Measurements from ENCODE around the gene FGFR2. TPM values are rescaled to one million over a fixed set of nuclear protein-coding genes. Genes with fewer than 3 reads are reported as not detected.

Gene FGFR2
- total RNA-seq, 1 donor from 2014 or later, result 15.3 TPM

DNA sequence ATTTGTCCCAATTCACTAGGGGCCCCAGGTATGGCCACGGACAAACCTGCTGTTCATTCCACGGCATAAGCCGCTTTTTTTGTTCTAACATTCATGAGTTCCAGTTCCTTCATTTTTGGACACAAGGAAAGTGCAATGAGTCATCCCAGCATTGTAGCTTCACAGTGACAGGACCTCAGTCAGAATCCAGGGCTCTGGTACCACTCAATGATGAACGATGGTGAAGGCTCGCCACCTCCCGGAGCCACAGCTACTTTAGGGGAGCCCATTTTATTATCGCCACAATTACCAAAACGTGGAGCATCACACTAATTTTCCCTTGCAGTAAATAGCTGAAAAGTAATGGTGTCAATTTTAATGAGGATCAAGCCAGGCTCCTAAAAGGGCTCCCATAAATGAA is 62.9 kb downstream of the FGFR2 start:
- H3K36me3 Mint-ChIP-seq (ENCODE audit: low read depth, unreplicated experiment), result no peaks in the 10 kb centered on the region
- no peaks in the 10 kb centered on the region for H3K4me1 Mint-ChIP-seq (ENCODE audit: unreplicated experiment)
- TF ChIP-seq, protein P1, sequence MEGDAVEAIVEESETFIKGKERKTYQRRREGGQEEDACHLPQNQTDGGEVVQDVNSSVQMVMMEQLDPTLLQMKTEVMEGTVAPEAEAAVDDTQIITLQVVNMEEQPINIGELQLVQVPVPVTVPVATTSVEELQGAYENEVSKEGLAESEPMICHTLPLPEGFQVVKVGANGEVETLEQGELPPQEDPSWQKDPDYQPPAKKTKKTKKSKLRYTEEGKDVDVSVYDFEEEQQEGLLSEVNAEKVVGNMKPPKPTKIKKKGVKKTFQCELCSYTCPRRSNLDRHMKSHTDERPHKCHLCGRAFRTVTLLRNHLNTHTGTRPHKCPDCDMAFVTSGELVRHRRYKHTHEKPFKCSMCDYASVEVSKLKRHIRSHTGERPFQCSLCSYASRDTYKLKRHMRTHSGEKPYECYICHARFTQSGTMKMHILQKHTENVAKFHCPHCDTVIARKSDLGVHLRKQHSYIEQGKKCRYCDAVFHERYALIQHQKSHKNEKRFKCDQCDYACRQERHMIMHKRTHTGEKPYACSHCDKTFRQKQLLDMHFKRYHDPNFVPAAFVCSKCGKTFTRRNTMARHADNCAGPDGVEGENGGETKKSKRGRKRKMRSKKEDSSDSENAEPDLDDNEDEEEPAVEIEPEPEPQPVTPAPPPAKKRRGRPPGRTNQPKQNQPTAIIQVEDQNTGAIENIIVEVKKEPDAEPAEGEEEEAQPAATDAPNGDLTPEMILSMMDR (IDR thresholded peaks at IDR 0.05; ENCODE audit: unreplicated experiment), result no peak
- H3K9me3 Mint-ChIP-seq (ENCODE audit: unreplicated experiment), result no peaks in the 10 kb centered on the region
- no peak for DNase-seq (ENCODE audit: low spot score)
- H3K27me3 Mint-ChIP-seq (ENCODE audit: unreplicated experiment), result no peaks in the 10 kb centered on the region
- H3K27ac Mint-ChIP-seq (ENCODE audit: unreplicated experiment), result no peak overlapping the region
- H3K4me3 Mint-ChIP-seq (ENCODE audit: unreplicated experiment), result no peak overlapping the region

DNA sequence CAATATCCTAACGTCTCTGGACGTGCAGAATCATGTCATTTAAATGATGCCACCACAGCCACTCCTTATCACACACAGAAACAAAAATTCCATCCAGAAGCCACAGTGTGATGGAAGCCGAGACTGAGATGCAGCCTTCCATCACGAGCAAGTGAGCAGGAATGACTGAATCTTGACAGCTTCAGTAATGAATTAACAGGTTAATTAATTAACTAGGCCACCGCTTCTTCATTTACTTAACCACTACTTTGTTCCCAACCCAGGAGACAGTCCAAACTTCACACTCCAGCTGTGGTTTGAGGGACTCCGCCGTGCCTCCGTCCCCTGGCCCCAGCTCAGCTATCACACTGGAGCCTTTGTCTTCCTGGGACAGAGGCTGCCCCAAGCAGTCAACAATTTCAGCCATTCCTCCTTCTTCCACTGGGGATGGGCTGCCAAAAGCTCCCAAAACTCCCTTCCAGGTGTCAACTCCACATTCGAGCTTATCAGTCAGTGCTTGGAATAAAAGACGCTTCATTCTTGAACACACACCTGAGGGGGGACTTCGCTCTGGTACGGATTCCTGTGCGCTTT is 65.9 kb downstream of the FGFR2 start:
- Mint-ChIP-seq H3K4me1 (ENCODE audit: unreplicated experiment) (no peaks in the 10 kb centered on the region), H3K27ac (ENCODE audit: unreplicated experiment) (no peak overlapping the region)

DNA sequence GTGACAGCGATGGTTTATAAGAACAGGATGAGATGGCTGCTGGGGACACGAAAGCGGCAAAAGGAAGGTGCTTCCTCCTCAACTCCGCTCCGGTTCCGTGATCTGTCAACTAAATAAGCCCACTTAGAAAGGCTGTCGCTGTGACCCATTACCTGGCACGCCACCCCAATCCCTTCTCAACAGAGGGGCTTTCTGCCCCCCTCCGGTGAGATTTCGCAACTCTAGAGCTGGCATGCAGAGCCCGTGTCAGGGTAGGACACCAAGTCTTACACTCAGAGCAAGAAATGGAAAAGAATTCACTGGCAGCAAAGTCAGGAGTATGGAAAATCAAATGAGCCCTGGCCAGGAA is 66.4 kb downstream of the FGFR2 start:
- Mint-ChIP-seq H3K4me1 (ENCODE audit: unreplicated experiment) (no peaks in the 10 kb centered on the region), H3K9me3 (ENCODE audit: unreplicated experiment) (no peaks in the 10 kb centered on the region), H3K27me3 (ENCODE audit: unreplicated experiment) (peaks cover 2% of the 10 kb centered on the region), H3K4me3 (ENCODE audit: unreplicated experiment) (no peak overlapping the region), H3K36me3 (ENCODE audit: low read depth, unreplicated experiment) (no peaks in the 10 kb centered on the region), H3K27ac (ENCODE audit: unreplicated experiment) (no peak overlapping the region)
- TF ChIP-seq, protein P1 (IDR thresholded peaks at IDR 0.05; ENCODE audit: unreplicated experiment), result no peak
- DNase-seq (ENCODE audit: low spot score), result no peak

More for the DNA sequence above, 65.9 kb downstream of the FGFR2 start:
- H3K27me3 Mint-ChIP-seq (ENCODE audit: unreplicated experiment), result peaks cover 2% of the 10 kb centered on the region
- H3K4me3 Mint-ChIP-seq (ENCODE audit: unreplicated experiment), result no peak overlapping the region
- TF ChIP-seq, protein P1 (IDR thresholded peaks at IDR 0.05; ENCODE audit: unreplicated experiment), result no peak
- H3K36me3 Mint-ChIP-seq (ENCODE audit: low read depth, unreplicated experiment), result no peaks in the 10 kb centered on the region
- no peaks in the 10 kb centered on the region for H3K9me3 Mint-ChIP-seq (ENCODE audit: unreplicated experiment)
- DNase-seq (ENCODE audit: low spot score), result no peak

DNA sequence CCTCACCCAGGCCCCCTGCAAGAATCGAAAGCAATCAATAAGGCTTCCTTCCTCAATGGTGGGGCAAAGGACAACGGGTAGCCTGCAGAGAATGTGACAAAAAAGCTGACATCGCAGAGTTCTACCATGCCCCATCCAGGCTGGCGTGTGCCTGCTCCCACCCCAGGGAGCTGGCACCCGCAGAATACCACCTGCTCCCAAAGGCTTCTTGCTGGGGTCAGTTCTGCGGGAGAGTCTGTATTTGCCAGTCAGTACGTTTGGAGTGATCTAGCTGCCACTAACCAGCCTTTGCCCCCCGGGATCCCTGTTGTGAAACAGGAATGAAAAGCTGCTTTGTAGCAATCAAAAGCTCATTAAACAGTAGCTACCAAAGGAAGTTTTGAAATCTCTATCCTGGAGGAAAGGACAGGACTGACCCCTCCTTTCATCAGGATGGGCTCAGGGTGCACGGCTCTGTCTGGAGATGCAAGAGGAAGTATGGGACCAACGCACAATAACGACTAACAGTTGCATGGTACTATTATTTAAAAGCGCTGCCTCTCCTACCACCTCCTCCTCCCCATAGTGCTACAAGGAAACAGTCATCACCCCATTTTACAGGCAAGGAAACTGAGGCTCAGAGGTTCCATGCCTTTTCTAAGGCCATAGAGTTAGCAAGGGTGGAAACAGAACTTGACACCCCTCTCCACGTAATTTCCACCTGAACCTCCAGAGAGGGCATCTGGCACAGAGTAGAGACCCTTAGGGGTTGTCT is 67.0 kb downstream of the FGFR2 start:
- H3K27me3 Mint-ChIP-seq (ENCODE audit: unreplicated experiment), result peaks cover 2% of the 10 kb centered on the region
- DNase-seq (ENCODE audit: low spot score), result no peak
- H3K4me1 Mint-ChIP-seq (ENCODE audit: unreplicated experiment), result no peaks in the 10 kb centered on the region
- H3K9me3 Mint-ChIP-seq (ENCODE audit: unreplicated experiment), result no peaks in the 10 kb centered on the region
- no peak overlapping the region for H3K4me3 Mint-ChIP-seq (ENCODE audit: unreplicated experiment)
- no peaks in the 10 kb centered on the region for H3K36me3 Mint-ChIP-seq (ENCODE audit: low read depth, unreplicated experiment)
- TF ChIP-seq, protein P1 (IDR thresholded peaks at IDR 0.05; ENCODE audit: unreplicated experiment), result no peak
- H3K27ac Mint-ChIP-seq (ENCODE audit: unreplicated experiment), result no peak overlapping the region

DNA sequence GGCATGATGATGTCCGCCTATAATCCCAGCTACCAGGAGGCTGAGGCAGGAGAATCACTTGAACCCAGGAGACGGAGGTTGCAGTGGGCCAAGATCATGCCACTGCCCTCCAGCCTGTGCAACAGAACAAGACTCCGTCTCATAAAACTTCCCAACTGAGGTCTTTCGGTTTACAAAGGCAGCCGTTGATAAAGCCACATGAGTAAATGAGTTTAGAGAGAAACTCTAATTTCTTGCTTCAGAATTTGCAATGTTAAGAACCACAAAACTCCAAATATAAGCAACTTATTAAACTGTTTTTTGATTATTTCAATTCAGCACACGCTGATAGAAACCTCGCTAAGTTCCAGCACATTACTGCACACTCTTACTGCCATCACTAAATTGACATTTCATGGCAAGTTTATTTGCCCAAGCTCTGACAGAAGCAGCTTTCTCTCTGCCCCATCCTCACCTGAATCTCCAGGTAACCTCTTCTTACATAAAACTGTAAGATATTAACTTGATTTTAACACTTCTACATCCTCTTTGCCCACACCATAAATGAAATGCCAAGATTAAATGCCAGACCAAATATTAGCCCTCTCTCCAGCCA is 67.7 kb downstream of the FGFR2 start:
- Mint-ChIP-seq H3K4me3 (ENCODE audit: unreplicated experiment) (no peak overlapping the region), H3K4me1 (ENCODE audit: unreplicated experiment) (no peaks in the 10 kb centered on the region), H3K27ac (ENCODE audit: unreplicated experiment) (no peak overlapping the region), H3K27me3 (ENCODE audit: unreplicated experiment) (peaks cover 2% of the 10 kb centered on the region), H3K9me3 (ENCODE audit: unreplicated experiment) (no peaks in the 10 kb centered on the region), H3K36me3 (ENCODE audit: low read depth, unreplicated experiment) (no peaks in the 10 kb centered on the region)
- TF ChIP-seq, protein P1 (IDR thresholded peaks at IDR 0.05; ENCODE audit: unreplicated experiment), result no peak
- DNase-seq (ENCODE audit: low spot score), result no peak
